ENCODE measurements around the gene HK1.

HK1 gene

GRCh38 chr10:69352569-69353264, 74.4 kb downstream of the HK1 start:
- DNase-seq: no peak

- DNase-seq: no peak
These were observed 75.8 kb downstream of the HK1 start for GRCh38 chr10:69353977-69354635.

- DNase-seq: no peak
These were observed 77.9 kb downstream of the HK1 start for GRCh38 chr10:69356187-69356586.

- no peak for DNase-seq
These were observed 80.0 kb downstream of the HK1 start for GRCh38 chr10:69358148-69358795.

- no peak for DNase-seq
These were observed 80.9 kb downstream of the HK1 start for GRCh38 chr10:69359148-69359547.

- DNase-seq: no peak
These were observed 81.3 kb downstream of the HK1 start for GRCh38 chr10:69359594-69359993.

GRCh38 chr10:69360485-69361302, 82.4 kb downstream of the HK1 start:
- DNase-seq: no peak

GRCh38 chr10:69361303-69361614, 83.0 kb downstream of the HK1 start:
- no peak for DNase-seq

GRCh38 chr10:69362471-69362954, 84.2 kb downstream of the HK1 start:
- DNase-seq: no peak

GRCh38 chr10:69363666-69364065, 85.4 kb downstream of the HK1 start:
- no peak for DNase-seq

GRCh38 chr10:69364232-69364940, 86.1 kb downstream of the HK1 start:
- DNase-seq: no peak

GRCh38 chr10:69366738-69367137, 88.4 kb downstream of the HK1 start:
- no peak for DNase-seq

GRCh38 chr10:69367469-69367868, 89.2 kb downstream of the HK1 start:
- no peak for DNase-seq

GRCh38 chr10:69372126-69372980, 94.1 kb downstream of the HK1 start:
- DNase-seq: no peak

- no peak for DNase-seq
These were observed 95.9 kb downstream of the HK1 start for GRCh38 chr10:69374242-69374641.

- DNase-seq: no peak
These were observed 96.6 kb downstream of the HK1 start for GRCh38 chr10:69374931-69375306.

GRCh38 chr10:69375307-69376151, 97.2 kb downstream of the HK1 start:
- no peak for DNase-seq

GRCh38 chr10:69376662-69377061, 98.4 kb downstream of the HK1 start:
- no peak for DNase-seq

GRCh38 chr10:69377191-69377590, 98.9 kb downstream of the HK1 start:
- no peak for DNase-seq

- no peak for DNase-seq
These were observed 99.6 kb downstream of the HK1 start for GRCh38 chr10:69377933-69378332.

GRCh38 chr10:69379800-69380199, 101.5 kb downstream of the HK1 start:
- no peak for DNase-seq

Data from activated CD4-positive, alpha-beta T cell treated with anti-CD3 and anti-CD28 coated beads for 48 hours (primary cell).